Measurements from ENCODE around the gene NRCAM.

NRCAM gene

DNA sequence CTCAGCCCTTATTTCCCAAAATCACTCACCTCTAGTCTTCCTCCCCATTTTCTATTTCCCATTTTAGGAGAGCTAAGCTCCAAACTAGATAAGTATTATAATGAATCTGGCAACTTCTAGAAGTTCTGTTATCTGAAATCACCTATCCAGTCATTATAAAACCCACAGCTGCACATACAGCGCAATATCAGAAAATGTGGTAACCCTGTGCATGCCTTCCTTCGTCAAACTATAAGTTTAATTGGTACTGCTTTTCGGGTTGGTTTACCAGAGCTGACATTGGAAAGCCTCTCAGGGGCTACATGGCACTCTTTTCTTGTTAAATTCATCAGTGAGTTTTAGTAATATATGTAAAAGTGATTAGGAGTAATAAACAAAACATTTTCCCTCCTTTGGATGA lies 327.7 kb downstream of the NRCAM start:
- DNase-seq (ENCODE audit: low read depth), result no peak

DNA sequence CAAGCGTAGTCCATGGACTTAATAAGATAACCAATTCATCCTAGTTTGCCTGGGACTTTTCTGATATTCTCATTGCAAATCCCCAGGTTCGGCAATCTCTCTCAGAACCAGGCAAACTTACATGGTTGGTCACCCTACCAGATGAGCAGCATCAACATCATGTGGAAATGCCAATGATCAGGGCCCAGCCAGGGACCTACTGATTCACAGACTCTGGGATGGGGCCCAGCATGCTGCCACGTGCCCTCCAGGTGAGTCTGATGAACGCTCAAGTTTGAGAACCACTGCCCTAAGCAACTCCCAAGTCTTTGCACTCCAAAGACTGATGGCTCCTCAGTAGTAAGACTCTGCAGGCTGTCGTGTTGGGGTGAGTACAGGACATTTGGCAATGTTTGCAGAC lies 328.8 kb downstream of the NRCAM start:
- DNase-seq (ENCODE audit: low read depth), result no peak

DNA sequence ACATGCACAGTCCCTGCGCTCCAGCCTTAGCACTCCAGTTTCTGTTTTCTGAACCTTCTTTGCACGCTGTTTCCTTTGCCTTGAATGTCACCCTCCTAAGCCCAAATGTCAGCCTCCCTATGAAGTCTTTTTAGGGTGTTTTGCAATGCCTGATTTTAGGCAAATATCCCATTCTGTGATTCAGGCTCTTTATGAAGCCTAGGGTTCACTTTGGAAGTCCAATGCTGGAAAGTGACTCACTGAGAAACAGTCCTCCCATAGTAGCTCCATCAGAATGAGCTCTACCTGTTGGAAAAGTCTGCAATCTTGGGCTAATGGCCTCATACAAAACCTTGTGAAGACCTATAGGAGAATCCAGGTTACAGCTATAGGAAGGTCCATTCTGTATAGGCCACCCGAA lies 331.4 kb downstream of the NRCAM start:
- no peak for DNase-seq (ENCODE audit: low read depth)

DNA sequence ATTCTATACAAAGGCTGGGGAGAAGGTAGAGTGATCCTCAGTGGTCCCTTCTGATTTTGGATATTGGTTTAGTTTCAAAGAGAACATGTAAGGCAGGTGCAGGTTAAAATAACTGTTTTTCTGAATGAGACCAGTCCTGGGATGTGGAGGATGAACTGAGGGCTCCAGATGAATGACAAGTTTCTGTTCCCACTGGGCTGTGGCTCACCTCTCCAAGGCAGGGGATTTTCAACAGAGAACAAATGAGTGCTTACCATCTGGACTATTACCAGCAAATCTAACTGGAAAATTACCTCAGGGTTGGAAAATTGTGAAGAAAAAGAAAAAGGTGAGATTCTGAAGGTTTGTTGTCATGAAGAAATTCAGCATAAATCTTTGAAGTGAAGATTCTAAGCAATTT lies 334.1 kb downstream of the NRCAM start:
- DNase-seq (ENCODE audit: low read depth), result no peak

DNA sequence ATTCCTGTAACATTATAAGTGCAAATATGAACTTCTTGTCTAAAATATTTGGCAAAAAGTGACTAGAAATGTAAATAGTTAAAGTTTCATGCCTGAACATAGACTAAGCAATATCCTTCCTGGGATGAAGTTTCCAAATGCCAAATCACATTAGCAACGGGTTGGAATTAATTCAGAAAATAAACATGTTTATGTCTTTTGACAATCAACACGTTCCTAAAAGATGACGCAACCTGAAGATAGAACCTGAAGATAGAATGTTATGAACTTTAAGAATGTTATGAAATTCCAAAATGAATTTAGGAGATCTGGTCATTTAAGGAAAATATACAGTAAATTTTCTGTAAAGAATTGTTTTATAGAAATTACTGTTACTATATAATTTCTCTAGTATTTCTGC lies 335.3 kb downstream of the NRCAM start:
- no peak for DNase-seq (ENCODE audit: low read depth)

DNA sequence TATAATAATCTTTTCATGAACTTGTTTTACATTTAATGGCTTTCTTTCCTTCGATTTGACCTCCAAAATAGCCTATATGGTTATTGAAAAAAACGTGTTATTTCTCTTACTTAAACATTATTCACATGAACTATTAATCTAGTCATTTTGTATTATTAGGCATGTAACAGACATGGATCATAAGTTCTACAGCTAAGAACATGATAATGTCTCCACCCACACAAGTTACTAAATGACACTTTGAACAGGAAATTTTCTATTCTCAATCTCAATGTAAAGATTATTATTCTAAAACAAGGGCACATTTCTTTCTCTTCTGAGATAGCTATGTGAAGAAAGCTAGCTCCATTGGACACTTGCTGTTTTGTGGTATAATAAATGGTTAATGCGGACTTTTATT lies 336.0 kb downstream of the NRCAM start:
- DNase-seq (ENCODE audit: low read depth), result no peak

DNA sequence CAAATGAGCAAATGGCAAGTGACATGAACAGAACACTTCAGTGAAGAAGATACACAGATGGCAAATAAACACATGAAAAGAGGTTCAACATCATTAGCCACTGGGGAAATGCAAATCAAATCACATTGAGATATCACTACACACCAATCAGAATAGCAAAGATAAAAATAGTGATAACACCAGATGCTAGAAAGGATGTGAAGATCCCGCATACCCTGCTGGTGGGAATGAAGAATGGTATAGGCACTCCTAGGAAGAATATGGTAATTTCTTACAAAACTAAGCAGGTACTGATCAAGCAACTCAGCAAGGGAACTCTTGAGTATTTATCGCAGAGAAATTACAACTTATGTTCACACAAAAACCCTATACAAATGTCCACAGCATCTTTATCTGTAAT lies 337.3 kb downstream of the NRCAM start:
- no peak for DNase-seq (ENCODE audit: low read depth)

DNA sequence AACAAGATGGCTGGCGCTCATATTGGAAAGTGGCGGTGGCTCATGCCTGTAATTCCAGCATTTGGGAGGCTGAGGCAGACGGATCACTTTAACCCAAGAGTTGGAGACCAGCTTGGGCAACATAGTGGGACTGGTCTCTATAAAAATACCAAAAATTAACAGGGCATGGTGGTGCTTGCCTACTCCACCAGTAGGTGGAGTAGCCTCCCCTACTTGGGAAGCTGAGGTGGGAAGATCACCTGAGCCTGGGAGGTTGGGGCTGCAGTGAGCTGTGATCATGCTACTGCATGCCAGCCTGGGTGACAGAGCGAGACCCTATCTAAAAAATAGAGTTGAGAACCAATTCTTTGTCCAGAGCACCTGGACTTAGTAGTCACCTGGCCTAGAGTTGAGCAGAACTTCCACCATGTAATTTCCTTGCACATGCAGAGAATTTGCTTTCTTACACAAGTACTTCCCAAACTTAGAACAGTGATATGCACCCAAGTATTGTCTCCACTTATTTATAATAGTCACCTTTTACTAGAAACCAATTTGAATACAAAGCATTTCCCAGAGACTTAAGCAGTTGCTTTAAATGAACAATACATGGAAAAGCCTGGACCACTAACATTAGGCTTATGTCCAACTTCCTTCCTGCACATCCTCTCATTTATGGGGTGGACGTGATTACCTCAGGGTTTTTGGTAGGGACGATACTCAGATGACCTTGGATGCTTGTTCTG lies 342.0 kb downstream of the NRCAM start:
- DNase-seq (ENCODE audit: low read depth), result no peak

DNA sequence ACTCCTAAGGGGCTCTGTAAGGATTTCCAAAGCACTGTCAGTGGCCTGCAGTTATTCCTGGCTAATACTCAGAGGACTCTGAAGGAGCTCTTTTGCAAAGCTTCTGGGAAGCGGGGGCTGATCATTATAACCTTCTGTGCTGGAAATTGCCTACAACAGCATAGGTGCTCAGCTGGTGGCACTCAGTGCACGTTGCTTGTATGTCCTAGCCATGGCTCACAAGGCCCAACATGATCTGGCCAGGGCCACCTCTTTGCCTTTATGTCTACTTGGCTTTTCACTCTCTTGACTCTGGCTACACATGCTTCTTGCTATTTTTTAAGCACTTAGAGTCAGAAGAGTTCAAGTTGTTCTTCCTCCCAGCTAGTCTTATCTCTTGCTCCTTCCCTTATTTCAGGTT lies 343.6 kb downstream of the NRCAM start:
- DNase-seq (ENCODE audit: low read depth), result no peak

DNA sequence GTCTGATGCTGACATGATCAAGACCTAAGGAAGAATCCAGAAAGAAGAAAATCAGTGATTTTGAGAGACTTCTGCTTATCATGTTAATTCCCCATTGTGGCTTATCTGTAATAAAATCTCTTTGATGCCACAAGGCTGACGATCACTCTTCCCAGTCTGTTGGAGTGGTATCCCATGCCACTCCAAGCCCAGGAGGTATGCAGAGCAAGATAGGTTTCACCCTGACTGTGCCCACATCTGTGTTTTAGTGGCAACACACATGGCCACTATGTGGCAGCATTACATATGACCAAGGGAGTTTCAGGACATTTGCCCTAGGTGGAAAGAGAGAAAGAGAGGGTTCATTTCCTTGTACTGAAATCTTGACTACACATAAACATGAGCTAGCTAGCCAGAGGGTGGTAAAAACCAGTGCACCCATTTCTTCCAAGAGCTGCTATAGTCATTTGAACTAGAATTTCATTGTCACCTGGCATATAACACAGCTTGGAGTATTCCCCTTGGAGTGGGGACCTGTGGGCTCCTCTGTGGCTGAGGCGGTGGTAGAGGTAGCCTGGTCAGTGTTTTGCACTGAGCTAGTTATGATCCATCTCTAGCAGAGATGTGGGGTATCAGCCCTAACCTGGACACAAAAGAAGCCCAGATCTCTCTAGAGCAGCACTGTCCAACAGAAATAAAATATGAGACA lies 346.9 kb downstream of the NRCAM start:
- no peak for DNase-seq (ENCODE audit: low read depth)

DNA sequence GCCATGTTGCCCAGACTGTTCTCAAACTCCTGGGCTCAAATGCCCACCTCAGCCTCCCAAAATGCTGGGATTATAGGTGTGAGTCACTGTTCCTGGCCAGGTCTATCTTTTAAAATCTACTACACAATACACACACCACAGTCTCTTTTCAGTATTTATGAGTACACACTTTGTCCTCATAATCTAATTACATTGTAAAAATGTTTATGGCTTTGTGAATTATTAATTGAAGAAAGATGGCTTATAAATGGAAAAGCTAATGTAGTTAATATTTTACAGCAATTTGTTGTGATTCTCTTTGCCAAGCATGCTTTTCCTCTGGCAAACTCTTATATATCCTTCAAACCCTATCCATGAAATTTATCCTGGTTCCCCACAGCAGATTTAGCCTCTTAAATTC lies 348.1 kb downstream of the NRCAM start:
- no peak for DNase-seq (ENCODE audit: low read depth)

DNA sequence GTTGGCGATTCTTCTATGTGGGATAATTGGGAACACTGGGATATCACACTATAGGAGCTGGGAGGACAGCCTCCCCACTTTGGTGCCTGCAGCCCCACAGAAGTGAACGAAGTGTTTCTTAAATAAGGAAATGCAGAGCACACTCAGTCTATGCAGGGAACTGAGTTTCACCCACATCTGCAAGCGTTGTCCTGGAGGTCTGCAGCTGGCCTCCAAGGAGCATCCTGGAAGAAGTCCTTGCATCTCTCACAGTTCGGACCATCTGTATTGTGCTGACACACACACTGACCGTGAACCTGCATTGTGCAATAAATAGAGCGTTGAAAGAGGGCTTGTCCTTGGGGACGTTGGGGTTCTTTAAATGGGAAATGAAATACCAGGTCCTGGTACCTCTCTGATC lies 351.9 kb downstream of the NRCAM start:
- DNase-seq (ENCODE audit: low read depth), result no peak

DNA sequence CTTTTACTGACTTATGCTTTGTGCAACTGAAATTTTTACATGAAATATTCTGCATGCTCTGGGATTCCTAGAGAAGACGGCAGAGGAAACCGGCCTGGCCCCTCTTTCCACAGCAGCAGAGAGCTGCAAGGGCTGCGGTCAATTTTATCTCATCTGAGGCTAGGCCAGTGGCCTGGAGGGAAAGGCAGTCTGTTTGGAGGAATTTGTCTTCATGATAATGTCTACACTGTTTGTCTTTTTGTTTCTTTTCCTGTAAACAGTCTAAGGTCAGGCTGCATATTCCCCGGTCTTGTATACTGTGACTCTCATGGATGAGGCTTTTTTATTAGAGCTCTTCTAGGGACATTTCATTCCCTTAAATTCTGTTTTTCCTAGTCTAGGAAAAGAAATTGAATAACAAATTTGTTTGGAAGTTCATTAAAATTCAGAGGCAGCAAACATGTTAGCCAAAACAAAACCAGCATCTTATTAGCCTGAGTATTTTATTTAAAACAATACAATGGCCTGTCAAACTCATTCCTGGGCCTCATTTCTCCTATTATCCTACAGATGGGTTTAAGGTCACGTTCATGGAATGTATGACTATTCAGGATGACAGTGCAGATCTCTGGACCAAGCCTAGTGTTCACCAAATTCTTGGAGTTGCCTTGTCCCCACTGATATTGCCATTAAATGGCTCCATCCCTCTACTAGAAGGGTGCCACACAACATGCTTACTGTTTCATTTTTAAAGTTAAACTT lies 352.5 kb downstream of the NRCAM start:
- no peak for DNase-seq (ENCODE audit: low read depth)

DNA sequence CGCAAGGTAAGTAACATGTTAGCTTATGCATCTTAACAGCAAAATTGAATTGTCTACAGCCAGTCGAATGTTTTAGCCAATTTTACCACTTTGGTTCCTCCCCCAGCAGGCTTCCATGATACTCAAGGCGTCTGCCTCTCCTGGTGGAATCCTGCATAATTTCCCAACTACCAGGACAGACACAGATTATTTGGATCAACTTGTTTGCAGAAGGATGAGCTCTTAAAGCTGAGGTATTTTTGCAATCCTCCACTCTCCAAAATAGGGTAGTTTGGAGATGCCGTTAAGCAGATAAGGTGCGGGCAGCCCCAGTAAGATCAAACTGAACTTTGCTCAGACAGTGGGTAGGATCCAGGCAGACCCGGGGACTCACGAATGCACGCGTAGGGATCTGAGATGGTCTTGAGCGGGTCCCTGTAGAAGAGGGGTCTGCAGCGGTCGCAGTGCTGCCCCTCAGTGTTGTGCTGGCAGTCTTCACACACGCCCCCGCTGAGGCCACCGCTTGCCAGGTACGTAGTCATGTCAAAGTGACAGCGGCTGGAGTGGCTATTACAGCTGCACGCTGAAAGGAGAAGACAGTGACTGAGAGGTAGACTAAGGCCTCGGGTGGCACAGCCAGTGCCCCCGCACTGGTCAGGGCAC lies 353.4 kb downstream of the NRCAM start:
- no peak for DNase-seq (ENCODE audit: low read depth)

DNA sequence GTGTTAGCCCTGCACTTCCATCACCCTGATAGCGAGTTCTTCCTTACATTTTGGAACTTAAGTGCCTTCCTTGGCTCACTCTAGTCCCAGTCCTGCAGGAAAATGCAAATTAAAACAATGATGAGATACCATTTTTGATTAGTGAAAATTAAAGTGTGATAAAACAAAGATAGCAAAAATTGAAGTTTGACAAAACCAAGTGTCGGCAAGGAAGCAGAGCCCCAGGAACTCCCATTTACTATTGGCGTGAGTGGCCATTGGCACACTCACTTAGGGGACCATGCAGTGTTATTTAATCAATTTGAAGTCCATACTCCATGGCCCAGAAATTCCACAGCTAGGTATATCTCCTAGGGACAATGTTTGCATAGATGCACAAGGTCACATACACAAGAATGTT lies 354.5 kb downstream of the NRCAM start:
- DNase-seq (ENCODE audit: low read depth), result no peak

DNA sequence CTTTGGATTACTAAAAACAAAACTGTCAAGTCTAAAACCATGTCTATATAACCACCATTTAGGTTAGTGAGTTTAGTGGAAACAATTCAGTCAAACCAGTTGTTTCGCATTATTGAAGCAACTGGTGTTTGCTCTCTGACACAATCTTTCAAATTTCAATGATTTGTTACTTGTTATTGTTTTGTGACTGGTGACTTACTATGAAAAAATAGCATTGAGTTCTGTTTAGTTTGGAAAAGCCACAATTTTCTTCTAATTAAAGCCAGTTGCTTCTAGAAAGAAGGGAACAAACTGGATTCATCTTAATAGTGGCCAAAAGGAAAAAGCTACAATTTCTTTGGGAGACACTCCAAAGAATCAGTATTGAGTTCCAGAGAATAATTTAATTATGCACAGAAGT lies 356.5 kb downstream of the NRCAM start:
- no peak for DNase-seq (ENCODE audit: low read depth)

DNA sequence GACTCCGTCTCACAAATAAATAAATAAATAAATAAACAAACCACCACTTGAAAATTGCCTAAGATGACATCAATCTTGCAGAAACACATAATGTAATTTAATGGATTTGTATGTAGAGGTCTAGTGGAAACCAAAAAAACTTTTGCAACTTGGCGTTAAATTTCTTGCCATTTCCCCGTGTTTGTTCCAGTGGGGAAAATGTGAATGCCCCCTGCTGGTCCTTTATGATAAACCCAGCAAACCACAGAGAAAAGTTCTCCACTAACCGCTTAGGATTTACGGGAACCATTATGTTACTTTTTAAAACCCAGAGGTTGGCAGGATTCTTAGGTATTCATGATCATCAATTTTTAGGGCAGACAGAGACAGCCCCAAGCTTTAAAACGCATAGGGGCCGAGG lies 358.5 kb downstream of the NRCAM start:
- no peak for DNase-seq (ENCODE audit: low read depth)

All from T-helper 22 cell (primary cell).